ENCODE measurements around the gene ZNF726.
"Not testable (repeated sequence)": the region's sequence is repeated elsewhere in the genome, so short reads cannot be mapped to it uniquely, and the experiment has no call there.

Gene ZNF726

DNA sequence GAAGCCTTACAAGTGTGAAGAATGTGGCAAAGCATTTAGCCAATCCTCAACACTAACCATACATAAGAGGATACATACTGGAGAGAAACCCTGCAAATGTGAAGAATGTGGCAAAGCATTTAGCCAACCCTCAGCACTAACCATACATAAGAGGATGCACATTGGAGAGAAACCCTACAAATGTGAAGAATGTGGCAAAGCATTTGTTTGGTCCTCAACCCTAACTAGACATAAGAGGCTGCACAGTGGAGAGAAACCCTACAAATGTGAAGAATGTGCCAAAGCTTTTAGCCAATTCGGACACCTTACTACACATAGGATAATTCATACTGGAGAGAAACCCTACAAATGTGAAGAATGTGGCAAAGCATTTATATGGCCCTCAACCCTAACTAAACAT, 18.2 kb downstream of the ZNF726 start:
- no peak for DNase-seq (ENCODE audit: low spot score)
- in situ Hi-C loops (cut with MboI; ENCODE audit: low sequenced_read_pairs, unreplicated experiment): no loop called here
- TF ChIP-seq, protein P1, sequence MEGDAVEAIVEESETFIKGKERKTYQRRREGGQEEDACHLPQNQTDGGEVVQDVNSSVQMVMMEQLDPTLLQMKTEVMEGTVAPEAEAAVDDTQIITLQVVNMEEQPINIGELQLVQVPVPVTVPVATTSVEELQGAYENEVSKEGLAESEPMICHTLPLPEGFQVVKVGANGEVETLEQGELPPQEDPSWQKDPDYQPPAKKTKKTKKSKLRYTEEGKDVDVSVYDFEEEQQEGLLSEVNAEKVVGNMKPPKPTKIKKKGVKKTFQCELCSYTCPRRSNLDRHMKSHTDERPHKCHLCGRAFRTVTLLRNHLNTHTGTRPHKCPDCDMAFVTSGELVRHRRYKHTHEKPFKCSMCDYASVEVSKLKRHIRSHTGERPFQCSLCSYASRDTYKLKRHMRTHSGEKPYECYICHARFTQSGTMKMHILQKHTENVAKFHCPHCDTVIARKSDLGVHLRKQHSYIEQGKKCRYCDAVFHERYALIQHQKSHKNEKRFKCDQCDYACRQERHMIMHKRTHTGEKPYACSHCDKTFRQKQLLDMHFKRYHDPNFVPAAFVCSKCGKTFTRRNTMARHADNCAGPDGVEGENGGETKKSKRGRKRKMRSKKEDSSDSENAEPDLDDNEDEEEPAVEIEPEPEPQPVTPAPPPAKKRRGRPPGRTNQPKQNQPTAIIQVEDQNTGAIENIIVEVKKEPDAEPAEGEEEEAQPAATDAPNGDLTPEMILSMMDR (IDR thresholded peaks at IDR 0.05; ENCODE audit: borderline replicate concordance, control extremely low read depth, extremely low read depth, insufficient read depth, missing control alignments): no peak

DNA sequence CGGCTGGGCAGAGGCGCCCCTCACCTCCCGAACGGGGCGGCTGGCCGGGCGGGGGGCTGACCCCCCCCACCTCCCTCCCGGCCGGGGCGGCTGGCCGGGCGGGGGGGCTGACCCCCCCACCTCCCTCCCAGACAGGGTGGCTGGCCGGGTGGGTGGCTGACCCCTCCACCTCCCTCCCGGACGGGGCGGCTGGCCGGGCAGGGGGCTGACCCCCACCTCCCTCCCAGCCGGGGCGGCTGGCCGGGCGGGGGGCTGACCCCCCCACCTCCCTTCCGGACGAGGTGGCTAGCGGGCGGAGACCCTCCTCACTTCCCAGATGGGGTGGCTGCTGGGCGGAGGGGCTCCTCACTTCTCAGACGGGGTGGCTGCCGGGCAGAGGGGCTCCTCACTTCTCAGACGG, 22.3 kb downstream of the ZNF726 start:
- in situ Hi-C loops (cut with MboI; ENCODE audit: low sequenced_read_pairs, unreplicated experiment); DNase-seq (ENCODE audit: low spot score): not testable (repeated sequence)

GRCh38 chr19:23943411-23943810, 28.7 kb downstream of the ZNF726 start:
- no peak for DNase-seq (ENCODE audit: low spot score)
- in situ Hi-C loops (cut with MboI; ENCODE audit: low sequenced_read_pairs, unreplicated experiment): no loop called here
- TF ChIP-seq, protein P1 (IDR thresholded peaks at IDR 0.05; ENCODE audit: borderline replicate concordance, control extremely low read depth, extremely low read depth, insufficient read depth, missing control alignments): no peak

GRCh38 chr19:23946569-23946968, 31.9 kb downstream of the ZNF726 start:
- TF ChIP-seq, protein P1 (IDR thresholded peaks at IDR 0.05; ENCODE audit: borderline replicate concordance, control extremely low read depth, extremely low read depth, insufficient read depth, missing control alignments): no peak
- in situ Hi-C loops (cut with MboI; ENCODE audit: low sequenced_read_pairs, unreplicated experiment): no loop called here
- DNase-seq (ENCODE audit: low spot score): no peak

GRCh38 chr19:23949611-23950010, 34.9 kb downstream of the ZNF726 start:
- TF ChIP-seq, protein P1 (IDR thresholded peaks at IDR 0.05; ENCODE audit: borderline replicate concordance, control extremely low read depth, extremely low read depth, insufficient read depth, missing control alignments): no peak
- no peak for DNase-seq (ENCODE audit: low spot score)
- in situ Hi-C loops (cut with MboI; ENCODE audit: low sequenced_read_pairs, unreplicated experiment): no loop called here

DNA sequence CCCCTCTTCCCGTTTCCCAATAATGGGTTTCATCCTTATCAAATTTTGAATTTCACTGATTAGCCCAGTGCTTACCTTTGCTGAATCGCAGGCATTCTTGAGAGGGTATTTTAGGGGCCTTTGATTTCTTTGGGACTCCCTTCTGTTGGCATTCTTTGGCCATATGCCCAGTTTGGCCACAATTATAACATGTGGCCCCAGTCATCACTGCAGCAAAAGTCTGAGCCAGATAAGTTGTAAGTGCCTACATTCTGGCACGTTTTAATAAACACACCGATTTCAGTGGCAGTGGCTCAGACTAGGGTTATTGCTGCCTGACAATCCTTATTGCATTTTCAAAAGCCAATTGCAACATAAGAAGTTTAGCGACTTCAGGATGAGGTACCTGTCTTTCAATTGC, 41.4 kb downstream of the ZNF726 start:
- no peak for DNase-seq (ENCODE audit: low spot score)
- in situ Hi-C loops (cut with MboI; ENCODE audit: low sequenced_read_pairs, unreplicated experiment): no loop called here
- TF ChIP-seq, protein P1 (IDR thresholded peaks at IDR 0.05; ENCODE audit: borderline replicate concordance, control extremely low read depth, extremely low read depth, insufficient read depth, missing control alignments): no peak

DNA sequence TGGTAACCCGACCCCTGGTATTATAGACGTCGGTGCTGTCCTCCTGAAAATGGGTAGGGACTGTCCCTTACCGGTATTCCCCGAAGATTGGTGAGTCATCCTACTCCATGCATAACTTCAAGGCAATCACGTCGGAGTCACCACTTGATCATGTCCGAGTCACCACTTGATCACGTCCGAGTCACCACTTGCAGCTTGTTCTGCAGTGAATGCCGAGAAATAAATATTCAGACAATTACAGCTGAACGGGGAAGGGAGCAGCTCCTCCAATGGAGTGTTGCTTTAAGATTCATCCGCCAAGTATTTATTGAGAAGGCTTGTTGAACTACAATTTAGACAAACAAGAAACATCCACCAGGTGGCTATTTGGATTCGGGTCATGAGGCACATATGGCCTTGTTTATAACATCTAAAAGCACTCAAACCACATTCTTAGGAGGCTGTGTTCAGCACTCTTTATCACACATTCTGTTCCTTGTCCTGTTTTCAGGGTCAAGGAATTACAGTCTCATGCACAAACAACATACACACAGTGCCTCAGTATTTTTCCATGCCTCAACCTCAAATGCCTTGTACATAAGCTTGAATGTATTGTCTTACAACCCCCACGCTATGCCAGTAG, 43.1 kb downstream of the ZNF726 start:
- in situ Hi-C loops (cut with MboI; ENCODE audit: low sequenced_read_pairs, unreplicated experiment): no loop called here
- DNase-seq (ENCODE audit: low spot score): no peak
- TF ChIP-seq, protein P1 (IDR thresholded peaks at IDR 0.05; ENCODE audit: borderline replicate concordance, control extremely low read depth, extremely low read depth, insufficient read depth, missing control alignments): no peak

DNA sequence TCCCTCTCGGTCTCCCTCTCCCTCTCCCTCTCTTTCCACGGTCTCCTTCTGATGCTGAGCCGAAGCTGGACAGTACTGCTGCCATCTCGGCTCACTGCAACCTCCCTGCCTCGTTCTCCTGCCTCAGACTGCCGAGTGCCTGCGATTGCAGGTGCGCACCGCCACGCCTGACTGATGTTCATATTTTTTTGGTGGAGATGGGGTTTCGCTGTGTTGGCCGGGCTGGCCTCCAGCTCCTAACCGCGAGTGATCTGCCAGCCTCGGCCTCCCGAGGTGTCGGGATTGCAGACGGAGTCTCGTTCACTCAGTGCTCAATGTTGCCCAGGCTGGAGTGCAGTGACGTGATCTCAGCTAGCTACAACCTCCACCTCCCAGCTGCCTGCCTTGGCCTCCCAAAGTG, 48.7 kb downstream of the ZNF726 start:
- DNase-seq (ENCODE audit: low spot score); in situ Hi-C loops (cut with MboI; ENCODE audit: low sequenced_read_pairs, unreplicated experiment): not testable (repeated sequence)

DNA sequence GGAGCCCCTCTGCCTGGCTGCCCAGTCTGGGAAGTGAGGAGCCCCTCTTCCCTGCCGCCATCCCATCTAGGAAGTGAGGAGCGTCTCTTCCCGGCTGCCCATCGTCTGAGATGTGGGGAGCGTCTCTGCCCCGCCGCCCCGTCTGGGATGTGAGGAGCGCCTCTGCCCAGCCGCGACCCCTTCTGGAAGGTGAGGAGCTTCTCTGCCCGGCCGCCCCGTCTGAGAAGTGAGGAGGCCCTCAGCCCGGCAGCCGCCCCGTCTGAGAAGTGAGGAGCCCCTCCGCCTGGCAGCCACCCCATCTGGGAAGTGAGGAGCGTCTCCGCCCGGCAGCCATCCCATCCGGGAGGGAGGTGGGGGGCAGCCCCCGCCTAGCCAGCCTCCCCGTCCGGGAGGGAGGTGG, 49.2 kb downstream of the ZNF726 start:
- in situ Hi-C loops (cut with MboI; ENCODE audit: low sequenced_read_pairs, unreplicated experiment): not testable (repeated sequence)

DNA sequence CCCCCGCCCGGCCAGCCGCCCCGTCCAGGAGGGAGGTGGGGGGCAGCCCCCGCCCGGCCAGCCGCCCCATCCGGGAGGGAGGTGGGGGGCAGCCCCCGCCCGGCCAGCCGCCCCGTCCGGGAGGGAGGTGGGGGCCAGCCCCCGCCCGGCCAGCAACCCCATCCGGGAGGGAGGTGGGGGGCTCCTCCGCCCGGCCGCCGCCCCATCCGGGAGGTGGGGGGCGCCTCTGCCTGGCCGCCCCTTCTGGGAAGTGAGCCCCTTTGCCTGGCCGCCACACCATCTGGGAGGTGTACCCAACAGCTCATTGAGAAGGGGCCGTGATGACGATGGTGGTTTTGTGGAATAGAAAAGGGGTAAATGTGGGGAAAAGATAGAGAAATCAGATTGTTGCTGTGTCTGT, 49.6 kb downstream of the ZNF726 start:
- DNase-seq (ENCODE audit: low spot score); in situ Hi-C loops (cut with MboI; ENCODE audit: low sequenced_read_pairs, unreplicated experiment): not testable (repeated sequence)

More for the DNA sequence above, 49.2 kb downstream of the ZNF726 start:
- not testable (repeated sequence) for DNase-seq (ENCODE audit: low spot score)
